AG09319 (cell line): Measurements from ENCODE around the gene MDM1.

Experiments used
- DNase-seq: peaks from one replicate; pipeline ENCODE4 v3.0.0-alpha.2; 2010; ENCODE audit warnings: low read depth; ENCODE audit errors: extremely low read depth
- CTCF ChIP-seq: IDR thresholded peaks from 2 replicates; pipeline ENCODE4 v1.5.1; 2011; ENCODE audit warnings: low read depth, mild to moderate bottlenecking, inconsistent platforms, low read length, moderate library complexity

The MDM1 gene

GRCh38 chr12:68331869-68332727 is at the start of gene MDM1:
Gene MDM1, minus strand, starts transcription at chr12:68332362. Its CDS starts 117 bp downstream, at chr12:68332245.
- DNase-seq = peak; percentile 91
- no peak for TF ChIP-seq CTCF

GRCh38 chr12:68381476-68382219 is 49.5 kb upstream of the MDM1 start:
- DNase-seq = no peak
- TF ChIP-seq CTCF = no peak

DNA sequence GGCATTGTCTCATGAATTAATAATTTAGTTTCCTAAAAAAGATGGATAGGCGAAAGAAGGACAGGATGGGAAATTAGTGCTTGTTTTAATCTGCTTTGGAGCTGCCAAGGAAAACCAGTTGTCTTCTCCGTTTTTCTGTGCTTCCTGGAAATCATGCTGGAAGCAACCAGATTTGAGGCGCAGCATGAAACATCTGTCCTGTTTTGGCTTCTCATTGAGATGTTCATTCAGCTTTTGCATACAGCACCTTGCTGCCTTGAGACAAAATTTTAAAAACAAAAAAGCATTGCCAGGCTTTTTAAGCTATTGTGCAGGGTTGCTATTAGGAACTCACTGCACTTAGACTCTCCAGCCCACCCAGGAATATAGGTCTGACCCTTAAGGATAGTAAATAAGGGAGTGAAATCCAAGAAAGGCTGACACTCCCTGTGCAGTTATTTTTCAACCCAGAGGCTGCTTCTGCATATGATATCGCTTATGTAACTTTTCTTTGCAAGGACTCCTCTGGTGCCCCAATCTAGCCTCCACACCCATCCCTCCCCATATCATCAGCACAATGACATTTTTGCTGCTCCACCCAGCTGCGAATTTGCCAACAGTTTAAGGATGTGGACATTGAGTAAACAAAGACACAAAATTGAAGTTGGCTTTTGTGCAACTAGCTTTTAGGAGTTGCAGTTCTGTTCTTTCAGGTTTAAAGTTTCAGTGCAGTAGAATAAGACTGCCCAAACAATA is 46.9 kb upstream of the MDM1 start:
- peak; percentile 35 for DNase-seq
- no peak for TF ChIP-seq CTCF

DNA sequence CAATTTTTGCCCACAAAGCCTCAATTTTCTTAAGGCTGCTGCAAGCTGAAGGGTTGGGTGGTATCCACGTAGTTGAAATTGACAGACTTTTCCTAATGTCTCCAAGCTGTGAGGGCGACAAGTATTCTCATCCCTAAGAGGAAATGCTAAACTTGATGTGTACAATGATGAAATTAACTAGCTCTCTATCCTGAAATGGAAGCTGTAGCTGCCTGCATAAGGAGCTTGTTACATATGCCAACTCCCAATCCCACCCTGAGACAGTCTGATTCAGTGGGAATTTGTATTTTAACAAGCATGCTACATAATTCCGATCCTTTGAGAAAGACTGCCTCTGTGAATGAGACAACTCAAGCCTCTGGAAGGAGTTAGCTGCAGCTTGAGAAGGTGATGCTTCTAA is 45.7 kb upstream of the MDM1 start:
- no peak for TF ChIP-seq CTCF
- no peak for DNase-seq

GRCh38 chr12:68376901-68377300 is 44.7 kb upstream of the MDM1 start:
- no peak for TF ChIP-seq CTCF

DNA sequence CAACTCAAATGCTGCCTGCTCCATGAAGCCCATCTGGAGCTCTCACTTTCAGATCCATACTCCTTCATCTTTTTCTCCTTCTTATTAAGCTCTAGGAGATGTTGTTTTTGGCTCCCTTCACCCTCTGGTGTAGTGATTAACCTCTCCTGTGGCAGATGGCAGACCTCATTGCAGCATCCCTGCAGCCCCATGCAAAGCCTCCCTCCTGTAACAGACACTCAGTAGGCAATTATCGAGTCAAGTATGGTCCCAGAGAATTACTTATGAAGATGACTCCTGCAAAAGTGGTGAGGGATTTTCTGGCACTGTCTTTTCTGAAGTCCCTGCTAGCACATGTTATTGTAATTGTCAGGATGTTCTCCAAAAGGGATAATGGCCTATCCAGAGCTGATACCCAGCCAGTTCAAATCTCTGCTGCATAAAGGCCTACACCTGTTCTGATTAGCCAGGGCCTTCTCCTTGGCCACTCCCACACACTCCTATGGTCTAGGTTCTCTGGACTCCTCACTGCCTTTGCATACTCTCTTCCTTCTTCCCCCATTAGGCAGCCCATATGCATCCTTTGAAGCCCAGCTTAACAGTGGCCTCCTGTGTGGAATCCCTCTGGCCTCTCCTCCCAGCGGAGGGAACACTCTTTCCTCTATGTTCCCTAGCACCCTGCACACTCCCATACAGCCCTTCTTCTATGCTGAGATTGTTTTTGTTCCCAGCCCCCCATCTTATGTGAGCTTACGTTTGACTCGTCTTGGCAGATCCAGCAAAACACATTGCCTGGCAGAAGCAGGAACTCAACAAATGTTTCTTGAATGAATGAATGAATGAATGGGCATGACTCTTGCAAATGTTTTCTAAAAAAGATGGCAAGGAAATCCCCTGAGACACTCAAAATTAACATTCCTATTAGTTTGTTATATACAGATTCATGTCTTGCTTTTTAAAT is 43.9 kb upstream of the MDM1 start:
- no peak for DNase-seq
- TF ChIP-seq CTCF = no peak

More at GRCh38 chr12:68376901-68377300, 44.7 kb upstream of the MDM1 start:
- DNase-seq = no peak
